Peyer's patch (tissue), 4 donors: ENCODE results near the gene MX1. TPM values are rescaled to one million over a fixed set of nuclear protein-coding genes. Genes with fewer than 3 reads are reported as not detected.

Experiments used
- DNase-seq, 3 donors: peaks; one replicate each; pipeline ENCODE4 v3.0.0-alpha.2; 2017 to 2019
- H3K27ac ChIP-seq, 4 donors: fragments of 200-600 bp; sonication (generic); one replicate each; pipeline ENCODE4 v1.5.1; 2016 to 2019
- H3K27me3 ChIP-seq, 2 donors: fragments of 200-600 bp; sonication (generic); one replicate each; pipeline ENCODE4 v1.5.1; 2019
- H3K36me3 ChIP-seq, 3 donors: fragments of 200-600 bp; sonication (generic); one replicate each; pipeline ENCODE4 v1.5.1; 2016 to 2019
- H3K4me1 ChIP-seq, 4 donors: fragments of 200-600 bp; sonication (generic); one replicate each; pipeline ENCODE4 v1.5.1; 2016 to 2019
- H3K4me3 ChIP-seq, 4 donors: fragments of 200-600 bp; sonication (generic); 1 replicate in 3 of 4; 2 replicates in 1 of 4; pipeline ENCODE4 v1.5.1; 2016 to 2019; ENCODE audit warnings: mild to moderate bottlenecking in 1 of 4
- H3K9me3 ChIP-seq, 4 donors: fragments of 200-600 bp; sonication (generic); one replicate each; pipeline ENCODE4 v1.5.1; 2016 to 2019; ENCODE audit warnings: mild to moderate bottlenecking in 1 of 4
- CTCF ChIP-seq, 6 experiments: fragments of 450-650 bp in 4 of 6; fragments of 200-600 bp in 2 of 6; sonication (generic) in 1 of 6; IDR thresholded peaks; one replicate each; pipeline ENCODE4 v1.5.1; 2017 to 2019; ENCODE audit warnings: antibody characterized with exemption in 6 of 6, mild to moderate bottlenecking in 3 of 6, moderate library complexity in 1 of 6
- POLR2A ChIP-seq, 2 donors: fragments of 450-650 bp; IDR thresholded peaks; one replicate each; pipeline ENCODE4 v1.5.1; 2017; ENCODE audit warnings: antibody characterized with exemption in 2 of 2, mild to moderate bottlenecking in 2 of 2, moderate library complexity in 2 of 2
- total RNA-seq, 4 donors: library from RNA; depleted of rRNA; stranded (reverse); fragments of >200 nt; gene quantifications; one replicate each; pipeline ENCODE4 v1.1.0, GENCODE V29; 2016

MX1 gene
- total RNA-seq, 4 donors from 2014 or later = 52.4 to 109 (median 78.9) TPM

GRCh38 chr21:41433566-41433965 lies 7.5 kb downstream of the MX1 start:
- no peak for DNase-seq
- Histone ChIP-seq H3K36me3 (peaks cover 0 to 76% (median 0%) of the 10 kb centered on the region in 3 donors), H3K4me1 (peaks cover 0 to 18% (median 5%) of the 10 kb centered on the region in 4 donors), H3K27me3 (no peaks in the 10 kb centered on the region), H3K27ac (peak overlapping the region in 3 of 4 donors; percentile 37 to 90 (median 80)), H3K9me3 (no peaks in the 10 kb centered on the region), H3K4me3 (no peak overlapping the region)
- no peak for TF ChIP-seq CTCF (IDR thresholded peaks at IDR 0.05)
- TF ChIP-seq POLR2A (IDR thresholded peaks at IDR 0.05) = no peak

- H3K27ac ChIP-seq = no peak overlapping the region
- H3K4me1 ChIP-seq = peaks cover 0 to 18% (median 5%) of the 10 kb centered on the region in 4 donors
- no peak for DNase-seq
- H3K4me3 ChIP-seq = no peak overlapping the region
- H3K27me3 ChIP-seq = no peaks in the 10 kb centered on the region
- H3K36me3 ChIP-seq = peaks cover 0 to 92% (median 0%) of the 10 kb centered on the region in 3 donors
- TF ChIP-seq POLR2A (IDR thresholded peaks at IDR 0.05) (no peak), CTCF (IDR thresholded peaks at IDR 0.05) (no peak)
- no peaks in the 10 kb centered on the region for H3K9me3 ChIP-seq
These were observed 9.7 kb downstream of the MX1 start for GRCh38 chr21:41435706-41436105.

- no peak for TF ChIP-seq POLR2A (IDR thresholded peaks at IDR 0.05)
- TF ChIP-seq CTCF (IDR thresholded peaks at IDR 0.05) = no peak
- H3K36me3 ChIP-seq = peaks cover 0 to 100% (median 0%) of the 10 kb centered on the region in 3 donors
These were observed 11.7 kb downstream of the MX1 start for GRCh38 chr21:41437729-41438128.

GRCh38 chr21:41438425-41439113 lies 12.5 kb downstream of the MX1 start:
- Histone ChIP-seq H3K27ac (no peak overlapping the region), H3K36me3 (peaks cover 0 to 100% (median 0%) of the 10 kb centered on the region in 3 donors), H3K4me3 (no peak overlapping the region), H3K9me3 (no peaks in the 10 kb centered on the region), H3K4me1 (no peaks in the 10 kb centered on the region), H3K27me3 (no peaks in the 10 kb centered on the region)
- TF ChIP-seq POLR2A (IDR thresholded peaks at IDR 0.05) = no peak
- no peak for TF ChIP-seq CTCF (IDR thresholded peaks at IDR 0.05)
- no peak for DNase-seq

More at GRCh38 chr21:41437729-41438128, 11.7 kb downstream of the MX1 start:
- Histone ChIP-seq H3K27me3 (no peaks in the 10 kb centered on the region), H3K4me1 (peaks cover 0 to 7% (median 0%) of the 10 kb centered on the region in 4 donors), H3K4me3 (no peak overlapping the region), H3K27ac (no peak overlapping the region), H3K9me3 (no peaks in the 10 kb centered on the region)
- no peak for DNase-seq

GRCh38 chr21:41439248-41439647 lies 13.2 kb downstream of the MX1 start:
- no peaks in the 10 kb centered on the region for H3K4me1 ChIP-seq
- H3K9me3 ChIP-seq = no peaks in the 10 kb centered on the region
- H3K27me3 ChIP-seq = no peaks in the 10 kb centered on the region
- H3K27ac ChIP-seq = no peak overlapping the region
- no peak for DNase-seq
- no peak overlapping the region for H3K4me3 ChIP-seq
- TF ChIP-seq POLR2A (IDR thresholded peaks at IDR 0.05) (no peak), CTCF (IDR thresholded peaks at IDR 0.05) (no peak)
- peaks cover 0 to 98% (median 0%) of the 10 kb centered on the region in 3 donors for H3K36me3 ChIP-seq
